Esophagus squamous epithelium (tissue), 5 donors: ENCODE results near the gene TSGA10IP. TPM values are rescaled to one million over a fixed set of nuclear protein-coding genes. Genes with fewer than 3 reads are reported as not detected.

Source experiments
- DNase-seq: peaks from one replicate; lab custom pipeline; 2025; lab: John Stamatoyannopoulos, UW
- H3K27ac ChIP-seq, 4 donors: fragments of 200-600 bp; sonication (generic); one replicate each; pipeline ENCODE4 v1.5.1; 2016 to 2019; ENCODE audit warnings: mild to moderate bottlenecking in 1 of 4
- H3K27me3 ChIP-seq, 4 donors: fragments of 200-600 bp; sonication (generic); 1 replicate in 3 of 4; 2 replicates in 1 of 4; pipeline versions ENCODE4 v1.5.1 to v1.6.0; 2017 to 2021; ENCODE audit warnings: antibody characterized with exemption in 1 of 4
- H3K36me3 ChIP-seq, 3 donors: fragments of 200-600 bp; sonication (generic); one replicate each; pipeline ENCODE4 v1.5.1; 2016 to 2019
- H3K4me1 ChIP-seq, 3 donors: fragments of 200-600 bp; sonication (generic); one replicate each; pipeline ENCODE4 v1.5.1; 2017 to 2019
- H3K4me3 ChIP-seq, 4 donors: fragments of 200-600 bp; sonication (generic); 1 replicate in 3 of 4; 2 replicates in 1 of 4; pipeline ENCODE4 v1.5.1; 2016 to 2019; ENCODE audit warnings: mild to moderate bottlenecking in 2 of 4, moderate library complexity in 1 of 4
- H3K9me3 ChIP-seq, 3 donors: fragments of 200-600 bp; sonication (generic); one replicate each; pipeline ENCODE4 v1.5.1; 2016 to 2019
- CTCF ChIP-seq, 6 experiments: fragments of 450-650 bp in 4 of 6; fragments of 200-600 bp in 2 of 6; sonication (generic) in 2 of 6; IDR thresholded peaks; one replicate each; pipeline ENCODE4 v1.5.1; 2016 to 2019; ENCODE audit warnings: antibody characterized with exemption in 6 of 6, mild to moderate bottlenecking in 4 of 6, moderate library complexity in 4 of 6
- POLR2A ChIP-seq, 4 donors: fragments of 450-650 bp; IDR thresholded peaks; one replicate each; pipeline ENCODE4 v1.6.1; 2017; ENCODE audit warnings: antibody characterized with exemption in 4 of 4, mild to moderate bottlenecking in 4 of 4, moderate library complexity in 3 of 4
- WGBS, 2 donors: methylation state at CpG; one replicate each; pipeline ENCODE4 v1.1.5; 2018; 5-methylcytosine and 5-hydroxymethylcytosine counted together
- intact Hi-C: fragments of 100-400 bp; cut with DNase I; formaldehyde crosslinking; loops from one replicate; pipeline ENCODE4 v1.15.0; 2022
- total RNA-seq, 4 donors: library from RNA; depleted of rRNA; stranded (reverse); fragments of >200 nt; gene quantifications; one replicate each; pipeline ENCODE4 v1.1.0, GENCODE V29; 2016
- donor health status: DM: yes; HTN: yes; CAD: no.

TSGA10IP gene
- total RNA-seq, 4 donors from 2014 or later, result not detected

GRCh38 chr11:65992056-65992455, 46.8 kb downstream of the TSGA10IP start:
- H3K27me3 ChIP-seq, result no peaks in the 10 kb centered on the region
- intact Hi-C loops, result no loop called here
- H3K36me3 ChIP-seq, result peaks cover 0 to 28% (median 0%) of the 10 kb centered on the region in 3 donors
- H3K4me3 ChIP-seq, result no peak overlapping the region
- WGBS, 2 donors, result 79 to 84% methylated on average over 5 of the region's 5 CpGs
- peaks cover 0 to 6% (median 0%) of the 10 kb centered on the region in 3 donors for H3K4me1 ChIP-seq
- H3K9me3 ChIP-seq, result no peaks in the 10 kb centered on the region
- no peak for DNase-seq
- TF ChIP-seq CTCF (IDR thresholded peaks at IDR 0.05), result no peak
- no peak for TF ChIP-seq POLR2A (IDR thresholded peaks at IDR 0.05)
- H3K27ac ChIP-seq, result no peak overlapping the region

- no peaks in the 10 kb centered on the region for H3K27me3 ChIP-seq
- peaks cover 20 to 53% (median 24%) of the 10 kb centered on the region in 3 donors for H3K36me3 ChIP-seq
- no peak for TF ChIP-seq CTCF (IDR thresholded peaks at IDR 0.05)
- TF ChIP-seq POLR2A (IDR thresholded peaks at IDR 0.05), result no peak
- DNase-seq, result no peak
- no peak overlapping the region for H3K27ac ChIP-seq
- no peaks in the 10 kb centered on the region for H3K9me3 ChIP-seq
- no peak overlapping the region for H3K4me3 ChIP-seq
- 82 to 88% methylated on average over 2 of the region's 2 CpGs for WGBS, 2 donors
- H3K4me1 ChIP-seq, result peaks cover 4 to 25% (median 12%) of the 10 kb centered on the region in 3 donors
- intact Hi-C loops, result no loop called here
Observed at GRCh38 chr11:65997286-65997685, 52.0 kb downstream of the TSGA10IP start.

GRCh38 chr11:66001942-66002647, 56.8 kb downstream of the TSGA10IP start, which contains the start of the genes BANF1 and EIF1AD:
Gene BANF1 (plus strand): TSS chr11:66002503. CDS start chr11:66003251, 748 bp downstream.
Gene EIF1AD (minus strand): TSS chr11:66002157. CDS start chr11:66000389, 1,768 bp downstream.
- Histone ChIP-seq H3K36me3 (peaks cover 20 to 69% (median 32%) of the 10 kb centered on the region in 3 donors), H3K27me3 (no peaks in the 10 kb centered on the region), H3K4me1 (peaks cover 13 to 44% (median 21%) of the 10 kb centered on the region in 3 donors), H3K9me3 (no peaks in the 10 kb centered on the region), H3K4me3 (peak within 1 kb of the TSS; percentile 72 to 95 (median 81)), H3K27ac (peak within 1 kb of the TSS; percentile 87 to 94 (median 94))
- intact Hi-C loops, result no loop called here
- DNase-seq, result peak; percentile 88
- WGBS, 2 donors, result 0 to 4% methylated on average over 11 to 26 of the region's 55 CpGs
- TF ChIP-seq POLR2A (IDR thresholded peaks at IDR 0.05) (peak in 3 of 4 donors; percentile 10 to 48 (median 20)), CTCF (IDR thresholded peaks at IDR 0.05) (peak in 1 of 6 experiments; percentile 31)

DNA sequence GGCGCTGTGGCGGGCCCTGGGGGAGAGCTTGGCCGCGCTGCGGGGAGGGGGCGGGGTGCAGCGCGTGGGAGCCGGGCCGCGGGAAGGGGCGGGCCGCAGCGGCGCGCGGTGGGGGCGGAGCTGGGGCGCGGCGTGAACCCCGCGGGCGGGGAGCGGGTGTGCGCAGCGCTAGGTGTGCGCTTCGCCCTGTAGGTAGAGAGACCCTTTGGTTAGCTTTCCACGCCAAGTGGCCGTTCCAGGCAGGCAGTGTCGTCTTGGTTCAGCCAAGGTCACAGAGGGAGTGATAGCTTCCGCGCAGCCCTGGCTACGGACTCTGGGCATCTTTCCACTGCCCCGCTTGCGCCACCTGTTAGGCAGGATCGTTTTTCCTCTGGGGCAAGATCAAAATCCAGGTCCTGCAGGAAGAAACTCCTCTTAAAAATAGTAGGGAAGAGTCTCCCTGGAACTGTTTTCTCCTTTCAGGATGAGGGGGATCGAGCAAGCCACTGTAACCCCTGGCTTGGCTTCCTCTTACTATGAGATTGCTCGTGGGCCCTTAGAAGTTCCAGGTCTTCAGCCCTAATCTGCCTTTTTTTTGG, 57.5 kb downstream of the TSGA10IP start:
- Histone ChIP-seq H3K36me3 (peaks cover 20 to 63% (median 31%) of the 10 kb centered on the region in 3 donors), H3K9me3 (no peaks in the 10 kb centered on the region), H3K4me3 (peak overlapping the region; percentile 72 to 95 (median 81)), H3K27me3 (no peaks in the 10 kb centered on the region), H3K27ac (peak overlapping the region; percentile 87 to 94 (median 94)), H3K4me1 (peaks cover 19 to 50% (median 21%) of the 10 kb centered on the region in 3 donors)
- no peak for DNase-seq
- intact Hi-C loops, result no loop called here
- WGBS, 2 donors, result 0% methylated on average over 11 of the region's 40 CpGs; no CpG with 5 or more reads in 1 of the 2 donors
- TF ChIP-seq CTCF (IDR thresholded peaks at IDR 0.05) (peak in 1 of 6 experiments; percentile 16), POLR2A (IDR thresholded peaks at IDR 0.05) (peak in 1 of 4 donors; percentile 8)

- WGBS, 2 donors, result 61 to 72% methylated on average over 6 of the region's 6 CpGs
Observed at GRCh38 chr11:66003291-66003690, 58.0 kb downstream of the TSGA10IP start.

More at GRCh38 chr11:66003291-66003690, 58.0 kb downstream of the TSGA10IP start:
- Histone ChIP-seq H3K27ac (peak overlapping the region; percentile 87 to 94 (median 94)), H3K36me3 (peaks cover 15 to 57% (median 25%) of the 10 kb centered on the region in 3 donors), H3K4me3 (peak overlapping the region; percentile 72 to 95 (median 81)), H3K9me3 (no peaks in the 10 kb centered on the region), H3K27me3 (no peaks in the 10 kb centered on the region), H3K4me1 (peaks cover 20 to 56% (median 21%) of the 10 kb centered on the region in 3 donors)
- intact Hi-C loops, result no loop called here
- DNase-seq, result no peak
- no peak for TF ChIP-seq CTCF (IDR thresholded peaks at IDR 0.05)
- no peak for TF ChIP-seq POLR2A (IDR thresholded peaks at IDR 0.05)
